NCI-H526 treated with DMSO at 0.1 percent for 48 hours (cell line): ENCODE measurements around the gene ACSM3.
A peak's percentile ranks its signal among the peaks of the same experiment; 100 is the strongest.
"Not testable (repeated sequence)": the region's sequence is repeated elsewhere in the genome, so short reads cannot be mapped to it uniquely, and the experiment has no call there.

Source experiments
- DNase-seq: peaks from one replicate; lab custom pipeline; 2025; lab: John Stamatoyannopoulos, UW

ACSM3 gene

GRCh38 chr16:20760346-20760745, 3.5 kb upstream of the ACSM3 start:
- DNase-seq: no peak

DNA sequence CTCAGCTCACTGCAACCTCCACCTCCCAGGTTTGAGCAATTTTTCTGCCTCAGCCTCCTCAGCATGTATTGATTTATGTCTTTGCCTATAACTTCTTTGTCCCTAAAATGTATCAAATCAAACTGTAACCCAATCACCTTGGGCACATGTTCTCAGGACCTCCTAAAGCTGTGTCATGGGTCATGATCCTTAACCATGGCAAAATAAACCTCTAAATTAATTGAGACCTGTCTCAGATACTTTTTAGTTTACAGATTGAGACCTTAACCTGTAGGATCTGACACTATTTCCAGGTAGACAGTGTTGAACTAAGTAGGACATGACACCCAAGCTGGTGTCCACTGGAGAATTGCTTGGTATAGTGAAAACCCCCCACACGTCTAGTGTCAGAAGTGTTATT, 2.6 kb upstream of the ACSM3 start:
- DNase-seq: no peak

GRCh38 chr16:20762404-20763123, 1.2 kb upstream of the ACSM3 start:
- DNase-seq: no peak

DNA sequence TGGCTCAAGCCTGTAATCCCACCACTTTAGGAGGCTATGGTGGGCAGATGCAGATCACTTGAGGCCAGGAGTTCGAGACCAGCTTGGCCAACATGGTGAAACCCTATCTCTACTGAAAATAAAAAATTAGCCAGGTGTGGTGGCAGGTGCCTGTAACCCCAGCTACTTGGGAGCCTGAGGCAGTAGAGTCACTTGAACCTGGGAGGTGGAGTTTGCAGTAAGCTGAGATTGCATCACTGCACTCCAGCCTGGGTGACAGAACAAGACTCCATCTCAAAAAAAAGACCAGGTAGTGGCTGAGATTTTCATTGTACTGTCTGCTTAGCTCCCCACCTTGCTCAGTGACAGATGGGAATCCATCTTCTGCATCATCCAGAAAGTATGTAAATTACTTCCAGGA, 634 bp downstream of the ACSM3 start:
- DNase-seq: not testable (repeated sequence)

DNA sequence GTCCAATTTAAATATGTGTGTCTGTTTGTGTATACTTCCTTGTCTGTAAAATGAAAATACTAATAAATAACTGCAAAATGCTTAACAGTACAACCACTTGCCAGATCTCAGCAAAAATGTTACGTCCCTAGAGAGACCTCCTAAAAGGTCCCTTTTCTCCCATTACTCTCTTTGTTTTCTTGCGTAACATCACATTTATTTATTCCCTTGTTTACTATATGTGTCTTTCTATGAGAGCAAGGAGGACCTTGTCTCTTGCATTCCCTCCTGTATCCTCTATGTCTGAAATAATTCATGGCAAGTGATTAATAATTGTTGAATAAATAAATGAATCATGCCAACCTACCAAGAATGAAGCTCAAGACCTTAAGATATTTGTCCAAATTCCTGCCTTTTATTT, 1.9 kb downstream of the ACSM3 start:
- no peak for DNase-seq

DNA sequence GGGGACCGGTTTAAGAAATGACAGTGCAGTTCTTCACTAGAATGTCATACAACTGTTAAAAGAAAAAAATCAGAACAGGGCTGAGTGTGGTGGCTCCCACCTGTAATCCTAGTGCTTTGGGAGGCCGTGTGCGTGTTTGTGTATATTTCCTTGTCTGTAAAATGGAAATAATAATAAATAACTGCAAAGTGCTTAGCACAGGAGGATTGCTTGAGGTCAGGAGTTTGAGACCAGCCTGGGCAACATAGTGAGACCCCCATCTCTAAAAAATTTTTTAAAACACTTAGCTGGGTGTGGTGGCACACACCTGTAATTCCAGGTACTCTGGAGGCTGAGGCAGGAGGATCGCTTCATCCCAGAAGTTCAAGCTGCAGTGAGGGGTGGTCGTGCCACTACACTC, 2.5 kb downstream of the ACSM3 start:
- no peak for DNase-seq

DNA sequence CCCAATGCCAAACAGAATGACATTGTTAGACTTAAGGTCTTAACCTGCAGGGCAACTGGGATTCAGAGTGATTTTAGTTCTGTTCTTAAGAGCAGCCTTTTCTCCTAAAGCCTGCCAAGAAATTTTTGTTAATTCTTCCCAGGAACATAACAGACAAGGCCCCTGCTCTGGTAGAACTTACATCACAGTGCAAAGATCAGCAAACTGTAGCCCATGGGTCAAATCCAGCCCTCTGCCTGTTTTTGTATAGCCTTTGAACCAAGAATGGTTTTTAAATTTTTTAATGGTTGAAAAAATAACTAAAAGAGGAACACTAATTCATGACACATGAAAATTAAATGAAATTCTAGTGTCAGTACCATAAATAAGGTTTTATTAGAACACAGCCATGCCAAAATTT, 3.8 kb downstream of the ACSM3 start:
- DNase-seq: no peak

DNA sequence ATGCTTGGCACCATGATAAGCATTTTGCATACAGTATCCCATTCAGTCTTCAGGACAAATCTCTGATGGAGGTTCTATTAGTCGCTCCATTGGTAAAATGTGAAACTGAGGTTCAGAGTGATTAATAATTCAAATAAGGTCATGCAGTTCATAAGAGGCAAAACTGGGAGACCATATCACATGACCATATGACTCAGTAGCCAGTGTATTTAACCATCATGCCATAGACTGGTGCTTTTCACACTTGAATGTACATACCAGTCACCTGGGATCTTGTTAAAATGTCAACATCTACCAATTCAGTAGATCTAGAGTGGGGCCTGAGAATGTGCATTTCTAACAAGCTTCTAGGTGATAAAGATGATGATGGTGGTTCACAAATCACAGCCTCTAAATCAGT, 4.3 kb downstream of the ACSM3 start:
- DNase-seq: no peak

DNA sequence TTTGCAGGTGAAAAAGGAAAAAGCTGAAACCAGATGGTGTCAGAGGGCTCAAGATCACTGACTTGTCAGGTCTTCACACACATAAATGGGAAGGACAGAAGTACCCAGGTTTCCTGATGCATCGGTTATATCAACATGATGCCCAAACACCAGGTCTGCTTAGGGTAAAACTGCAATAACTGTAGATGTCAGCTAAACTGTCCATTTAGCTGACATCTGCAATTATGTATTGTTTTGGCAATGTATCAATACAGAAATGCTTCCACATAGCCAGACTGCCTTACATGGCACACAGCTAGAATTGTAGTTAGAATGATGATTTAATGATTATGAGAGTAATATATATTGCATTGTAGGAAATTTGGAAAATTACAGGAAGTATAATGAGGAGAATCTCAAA, 5.0 kb downstream of the ACSM3 start:
- DNase-seq: no peak

DNA sequence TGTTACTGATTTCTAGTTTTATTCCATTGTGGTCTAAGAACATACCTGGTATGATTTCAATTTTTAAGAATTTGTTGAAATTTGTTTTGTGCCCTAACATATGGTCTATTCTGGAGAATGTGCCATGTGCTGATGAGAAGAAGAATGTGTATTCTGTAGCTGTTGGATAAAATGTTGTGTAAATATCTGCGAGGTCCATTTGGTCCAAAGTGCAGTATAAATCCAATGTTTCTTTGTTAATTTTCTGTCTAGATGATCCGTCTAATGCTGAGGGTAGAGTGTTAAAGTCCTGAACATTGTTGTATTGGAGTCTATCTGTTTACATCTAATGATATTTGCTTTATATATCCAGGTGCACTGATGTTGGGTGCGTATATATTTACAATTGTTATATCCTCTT, 9.9 kb downstream of the ACSM3 start:
- DNase-seq: no peak

DNA sequence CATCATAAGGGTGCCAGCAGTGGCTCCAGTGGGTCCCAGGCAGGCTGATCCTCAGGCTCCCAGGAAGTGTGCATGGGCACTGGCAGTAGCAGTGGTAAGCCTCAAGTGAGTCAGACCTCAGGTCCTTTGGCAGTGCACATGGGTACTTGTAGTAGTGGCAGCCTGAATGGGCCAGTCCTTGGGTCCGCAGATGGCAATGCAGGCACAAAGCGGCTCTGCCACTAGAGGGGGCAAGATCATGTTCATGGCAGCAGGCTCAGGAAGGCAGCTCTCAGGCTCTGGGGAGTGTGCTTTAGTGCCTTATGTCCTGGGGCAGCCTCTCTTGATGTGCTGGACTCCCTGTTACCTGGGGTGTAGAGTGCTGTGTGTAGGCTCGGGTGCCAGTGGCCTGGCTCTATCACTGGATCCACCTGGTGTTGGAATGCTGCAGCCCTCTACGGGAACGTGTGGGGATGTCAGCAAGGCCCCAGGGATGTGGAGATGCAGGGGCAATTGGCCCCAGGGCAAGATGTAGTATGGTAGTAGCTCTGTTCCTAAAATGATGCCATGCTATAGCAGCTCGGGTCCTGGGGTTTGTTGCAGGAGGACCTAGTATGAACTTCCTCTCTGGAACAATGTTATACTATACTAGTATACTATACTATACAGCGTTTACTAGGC, 11.0 kb downstream of the ACSM3 start:
- DNase-seq: peak; percentile 53

DNA sequence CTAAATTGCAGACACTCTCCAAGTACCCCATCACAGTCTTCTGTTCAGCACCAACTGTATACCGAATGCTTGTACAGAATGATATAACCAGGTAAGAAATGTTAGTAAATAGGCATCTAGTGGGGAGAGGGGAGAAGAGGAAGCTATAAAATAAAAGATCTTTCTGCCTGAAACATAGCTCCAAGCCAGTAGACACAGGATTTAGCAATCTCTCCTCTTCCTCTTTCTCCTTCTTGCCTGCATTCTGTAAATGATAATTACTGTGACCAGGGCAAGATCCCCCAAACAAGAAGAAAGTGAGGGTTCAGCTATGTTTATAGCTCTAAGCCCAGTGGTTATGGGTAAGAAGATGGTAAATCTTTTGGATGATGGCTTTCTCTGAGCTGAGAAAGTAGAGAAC, 17.9 kb downstream of the ACSM3 start:
- no peak for DNase-seq

DNA sequence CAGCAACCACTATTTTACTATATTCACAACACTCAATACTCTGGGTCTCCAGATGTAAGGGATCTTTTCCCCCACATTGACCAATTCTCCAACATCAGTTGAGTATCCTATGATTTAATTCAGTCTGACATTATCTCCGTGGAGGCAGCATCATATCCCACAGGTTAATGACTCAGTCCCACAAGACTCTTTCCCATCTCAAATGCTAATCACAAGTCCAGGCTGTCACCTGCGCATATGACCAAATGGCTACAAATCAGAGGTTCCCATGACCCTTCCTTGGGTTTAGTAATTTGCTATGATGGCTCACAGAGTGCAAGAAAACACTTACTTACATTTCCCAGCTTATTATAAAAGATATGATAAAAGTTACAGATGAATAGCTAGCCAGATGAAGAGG, 18.7 kb downstream of the ACSM3 start:
- DNase-seq: no peak

DNA sequence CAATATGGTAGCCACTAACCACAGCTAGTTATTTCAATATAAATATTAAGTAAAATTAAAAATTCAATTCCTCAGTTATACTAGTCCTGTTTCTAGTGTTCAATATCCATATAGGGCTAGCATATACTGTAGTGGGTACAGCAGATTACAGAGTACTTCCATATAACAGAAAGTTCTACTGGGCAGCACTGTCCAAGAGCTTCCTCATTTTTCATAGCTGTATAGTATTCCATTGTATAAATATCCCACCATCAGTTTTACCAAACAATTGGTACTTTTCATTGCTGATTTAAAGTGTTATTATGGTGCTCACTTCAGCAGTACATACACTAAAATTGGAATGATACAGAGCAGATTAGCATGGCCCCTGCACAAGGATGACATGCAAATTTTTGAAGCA, 20.4 kb downstream of the ACSM3 start:
- no peak for DNase-seq

GRCh38 chr16:20789130-20789529, 25.3 kb downstream of the ACSM3 start:
- no peak for DNase-seq

DNA sequence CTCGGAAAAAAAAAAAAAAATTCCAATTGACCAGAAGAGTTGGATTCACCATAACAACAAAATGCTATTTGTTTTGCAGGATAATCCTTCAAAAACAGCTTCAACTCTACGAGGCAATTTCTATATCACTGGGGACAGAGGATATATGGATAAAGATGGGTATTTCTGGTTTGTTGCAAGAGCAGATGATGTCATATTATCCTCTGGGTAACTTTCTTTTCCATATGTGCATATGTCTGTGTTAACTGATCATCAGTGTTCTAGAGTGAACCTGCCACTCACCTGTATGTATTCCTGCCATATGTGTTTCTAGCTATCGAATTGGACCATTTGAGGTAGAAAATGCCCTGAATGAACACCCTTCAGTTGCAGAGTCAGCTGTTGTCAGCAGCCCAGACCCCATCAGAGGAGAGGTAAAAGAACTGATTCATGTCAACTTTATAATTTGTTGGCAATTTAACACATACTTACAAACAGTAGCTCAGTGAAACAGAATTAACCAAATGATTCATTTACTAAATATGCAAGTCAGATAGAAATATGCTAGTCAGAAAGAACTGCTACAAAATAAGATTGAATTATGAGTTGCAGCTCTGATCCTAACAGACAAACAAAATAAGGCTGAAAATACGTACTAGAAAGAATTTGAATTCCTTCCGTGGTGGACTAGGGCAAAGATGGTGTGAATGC, 28.3 kb downstream of the ACSM3 start:
- DNase-seq: no peak

- DNase-seq: no peak
These were observed 34.5 kb downstream of the ACSM3 start for GRCh38 chr16:20798364-20798763.

DNA sequence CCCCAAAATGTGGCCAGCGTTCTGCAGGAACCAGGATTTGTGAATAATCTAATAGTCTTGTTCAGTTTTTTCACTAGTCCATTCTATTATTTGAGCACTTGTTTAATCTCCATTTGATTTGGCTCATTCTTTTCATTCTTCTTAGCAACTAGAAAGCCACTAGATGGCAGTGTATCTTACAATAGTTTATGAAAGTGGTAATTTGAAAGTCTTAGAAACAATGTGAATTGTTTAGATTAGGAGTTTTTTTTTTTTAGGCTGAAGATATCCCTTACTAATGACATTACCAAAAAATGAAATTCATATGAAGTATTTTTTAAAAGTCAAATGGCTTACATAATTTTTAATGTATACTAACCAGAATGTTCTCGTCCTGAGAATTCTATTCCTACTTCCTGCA, 35.8 kb downstream of the ACSM3 start:
- DNase-seq: no peak

- no peak for DNase-seq
These were observed 37.5 kb downstream of the ACSM3 start for GRCh38 chr16:20801278-20801677.

- DNase-seq: no peak
These were observed 39.4 kb downstream of the ACSM3 start for GRCh38 chr16:20803192-20803560.

DNA sequence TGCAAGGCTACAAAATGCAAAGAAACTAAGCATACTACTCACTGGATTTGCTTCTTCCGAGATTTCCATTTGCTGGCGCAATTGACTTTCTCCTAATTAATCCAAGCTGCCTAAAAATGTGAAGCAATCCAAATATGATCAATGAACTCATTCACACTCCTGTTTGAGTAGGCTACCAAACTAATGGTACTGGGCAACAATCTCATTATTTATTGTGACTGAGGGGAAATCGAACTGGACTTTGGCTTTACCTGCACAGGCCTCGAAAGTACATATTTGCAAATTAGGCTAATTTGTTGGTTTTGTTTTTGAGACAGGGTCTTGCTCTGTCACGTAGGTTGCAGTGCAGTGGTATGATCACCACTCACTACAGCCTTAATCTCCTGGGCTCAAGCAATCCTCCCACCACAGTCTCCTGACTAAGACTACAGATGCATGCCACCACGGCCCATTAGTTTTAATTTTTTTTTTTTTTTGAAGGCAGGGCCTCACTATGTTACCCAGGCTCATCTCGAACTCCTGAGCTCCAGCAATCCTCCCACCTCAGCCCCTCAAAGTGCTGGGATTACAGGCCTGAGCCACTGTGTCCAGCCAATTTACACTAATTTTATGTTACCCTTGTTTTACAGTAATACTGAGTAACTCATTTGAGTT, 39.9 kb downstream of the ACSM3 start:
- no peak for DNase-seq

DNA sequence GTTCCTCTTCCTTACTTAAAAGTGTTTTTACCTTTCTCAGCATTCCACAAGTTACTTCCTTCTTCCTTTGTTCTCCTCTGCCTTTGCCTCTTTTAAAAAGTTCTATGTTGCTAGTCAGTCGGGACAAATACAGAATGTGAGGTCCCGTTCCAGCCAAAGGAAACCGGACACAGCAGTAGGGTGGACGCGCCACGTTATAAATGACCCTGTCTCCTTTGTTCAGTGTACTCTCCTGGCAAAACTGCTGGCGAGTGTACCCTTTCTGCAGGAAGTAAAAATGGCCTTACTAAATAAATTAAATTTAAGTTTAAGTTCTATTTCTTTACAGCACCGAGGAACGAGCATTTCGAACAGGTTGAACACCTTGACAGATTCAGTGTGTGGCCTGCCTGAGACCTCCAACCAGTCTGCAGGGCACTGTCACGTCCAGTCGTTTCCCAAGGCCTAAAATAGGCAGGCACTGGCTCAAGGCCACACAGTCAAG, 41.9 kb downstream of the ACSM3 start:
- DNase-seq: not testable (repeated sequence)
